Trophoblast cell (in vitro differentiated cells and primary cell): ENCODE data around the gene DPM3.

Experiments used
- DNase-seq, 2 donors: peaks; one replicate each; pipeline ENCODE4 v3.0.0-alpha.2; 2016
- H2AFZ ChIP-seq: 2 replicates; pipeline ENCODE4 v1.6.1; 2013; ENCODE audit warnings: low read length, moderate library complexity, mild to moderate bottlenecking; ENCODE audit not compliant: insufficient read depth, poor library complexity
- H2AK5ac ChIP-seq: 2 replicates; pipeline ENCODE4 v1.6.1; 2013; ENCODE audit warnings: mild to moderate bottlenecking, low read length
- H2BK120ac ChIP-seq: 2 replicates; pipeline ENCODE4 v1.6.1; 2013; ENCODE audit warnings: low read length, mild to moderate bottlenecking, moderate library complexity; ENCODE audit not compliant: insufficient read depth, poor library complexity
- H2BK12ac ChIP-seq: 2 replicates; pipeline ENCODE4 v1.6.1; 2013; ENCODE audit warnings: mild to moderate bottlenecking, low read length, moderate library complexity
- H2BK5ac ChIP-seq: 2 replicates; pipeline ENCODE4 v1.6.1; 2013; ENCODE audit warnings: low read length, low read depth, moderate library complexity, mild to moderate bottlenecking; ENCODE audit not compliant: poor library complexity
- H3K14ac ChIP-seq: 2 replicates; pipeline ENCODE4 v1.6.1; 2013; ENCODE audit warnings: mild to moderate bottlenecking, low read length
- H3K18ac ChIP-seq: 2 replicates; pipeline ENCODE4 v1.6.1; 2013; ENCODE audit warnings: mild to moderate bottlenecking, low read length
- H3K23ac ChIP-seq: 2 replicates; pipeline ENCODE4 v1.6.1; 2013; ENCODE audit warnings: low read length
- H3K27ac ChIP-seq: 2 replicates; pipeline ENCODE4 v1.5.1; 2013; ENCODE audit warnings: low read depth, mild to moderate bottlenecking, inconsistent platforms, low read length, moderate library complexity
- H3K27me3 ChIP-seq: 2 replicates; pipeline ENCODE4 v1.6.1; 2013; ENCODE audit warnings: inconsistent platforms, mild to moderate bottlenecking, low read length, moderate library complexity; ENCODE audit not compliant: insufficient read depth
- H3K36me3 ChIP-seq, 2 experiments: 1 replicate in 1 of 2; 2 replicates in 1 of 2; pipeline ENCODE4 v1.6.1; 2013; ENCODE audit warnings: low read length in 2 of 2, mild to moderate bottlenecking in 2 of 2, moderate library complexity in 1 of 2; ENCODE audit not compliant: insufficient read depth in 2 of 2, control insufficient read depth in 1 of 2
- H3K4ac ChIP-seq: 2 replicates; pipeline ENCODE4 v1.6.1; 2013; ENCODE audit warnings: low read depth, mild to moderate bottlenecking, low read length, moderate library complexity
- H3K4me1 ChIP-seq, 2 experiments: 1 replicate in 1 of 2; 2 replicates in 1 of 2; pipeline ENCODE4 v1.6.1; 2013; ENCODE audit warnings: low read length in 2 of 2, mild to moderate bottlenecking in 2 of 2, moderate library complexity in 1 of 2; ENCODE audit not compliant: insufficient read depth in 2 of 2, control insufficient read depth in 1 of 2
- H3K4me2 ChIP-seq: 2 replicates; pipeline ENCODE4 v1.6.1; 2013; ENCODE audit warnings: inconsistent platforms, mild to moderate bottlenecking, low read length, moderate library complexity
- H3K4me3 ChIP-seq: 2 replicates; pipeline ENCODE4 v1.5.1; 2013; ENCODE audit warnings: mild to moderate bottlenecking, low read depth, low read length, inconsistent platforms
- H3K79me1 ChIP-seq: one replicate; pipeline ENCODE4 v1.6.1; 2013; ENCODE audit warnings: low read length
- H3K79me2 ChIP-seq: 2 replicates; pipeline ENCODE4 v1.6.1; 2013; ENCODE audit warnings: low read length, mild to moderate bottlenecking; ENCODE audit not compliant: control insufficient read depth, insufficient read depth, poor library complexity
- H3K9ac ChIP-seq: 2 replicates; pipeline ENCODE4 v1.6.1; 2013; ENCODE audit warnings: mild to moderate bottlenecking, low read length
- H3K9me3 ChIP-seq: 2 replicates; pipeline ENCODE4 v1.6.1; 2013; ENCODE audit warnings: low read depth, mild to moderate bottlenecking, control low read depth, inconsistent platforms, low read length; ENCODE audit not compliant: insufficient read depth
- H4K12ac ChIP-seq: 2 replicates; pipeline ENCODE4 v1.6.1; 2013; ENCODE audit warnings: low read depth, mild to moderate bottlenecking, low read length, moderate library complexity
- H4K8ac ChIP-seq: 2 replicates; pipeline ENCODE4 v1.6.1; 2013; ENCODE audit warnings: low read depth, mild to moderate bottlenecking, low read length, moderate library complexity
- H4K91ac ChIP-seq: one replicate; pipeline ENCODE4 v1.6.1; 2013; ENCODE audit warnings: low read depth, mild to moderate bottlenecking, low read length, moderate library complexity
- WGBS: extraction: QIAGEN DNeasy Blood & Tissue Kit; methylation state at CpG from one replicate; pipeline ENCODE4 v1.1.7; 2013; ENCODE audit warnings: missing lambda C conversion rate; ENCODE audit not compliant: insufficient read length, insufficient coverage; ENCODE audit errors: extremely low coverage; 5-methylcytosine and 5-hydroxymethylcytosine counted together

Gene DPM3

GRCh38 chr1:155170806-155171205 lies 30.5 kb upstream of the DPM3 start:
- Histone ChIP-seq H3K79me2 (peaks cover 5% of the 10 kb centered on the region), H3K79me1 (peaks cover 5% of the 10 kb centered on the region)
- WGBS: no CpG with 5 or more reads among the region's 7 CpGs

GRCh38 chr1:155170101-155170785 lies 29.9 kb upstream of the DPM3 start:
- Histone ChIP-seq H3K27ac (no peak overlapping the region), H3K4me3 (no peak overlapping the region), H3K79me1 (peaks cover 5% of the 10 kb centered on the region), H3K9ac (no peak overlapping the region), H3K18ac (no peak overlapping the region), H3K79me2 (peaks cover 5% of the 10 kb centered on the region), H2BK5ac (no peak overlapping the region), H2BK12ac (no peak overlapping the region), H3K4ac (no peak overlapping the region), H4K12ac (no peak overlapping the region), H3K27me3 (no peaks in the 10 kb centered on the region), H2BK120ac (no peak overlapping the region), H3K23ac (no peak overlapping the region), H3K14ac (no peak overlapping the region), H3K4me2 (no peak overlapping the region), H2AK5ac (no peak overlapping the region), H4K91ac (no peak overlapping the region), H2AFZ (no peak overlapping the region), H3K9me3 (no peaks in the 10 kb centered on the region), H4K8ac (no peak overlapping the region), H3K36me3 (peaks cover 8 to 14% of the 10 kb centered on the region in 2 experiments), H3K4me1 (peaks cover 7 to 22% of the 10 kb centered on the region in 2 experiments)
- no peak for DNase-seq
- no CpG with 5 or more reads among the region's 2 CpGs for WGBS

More at GRCh38 chr1:155170806-155171205, 30.5 kb upstream of the DPM3 start:
- H3K4me1 ChIP-seq: peaks cover 7 to 22% of the 10 kb centered on the region in 2 experiments
- no peak overlapping the region for H4K91ac ChIP-seq
- no peak overlapping the region for H3K4ac ChIP-seq
- H4K12ac ChIP-seq: no peak overlapping the region
- H3K27me3 ChIP-seq: no peaks in the 10 kb centered on the region
- peaks cover 8 to 14% of the 10 kb centered on the region in 2 experiments for H3K36me3 ChIP-seq
- no peak overlapping the region for H2BK120ac ChIP-seq
- no peak overlapping the region for H3K18ac ChIP-seq
- no peak overlapping the region for H2AK5ac ChIP-seq
- H3K27ac ChIP-seq: no peak overlapping the region
- H2AFZ ChIP-seq: no peak overlapping the region
- no peak overlapping the region for H4K8ac ChIP-seq
- H3K4me3 ChIP-seq: no peak overlapping the region
- no peak overlapping the region for H3K14ac ChIP-seq
- no peak overlapping the region for H3K4me2 ChIP-seq
- no peak overlapping the region for H2BK12ac ChIP-seq
- no peak overlapping the region for H3K9ac ChIP-seq
- no peak overlapping the region for H3K23ac ChIP-seq
- H3K9me3 ChIP-seq: no peaks in the 10 kb centered on the region
- H2BK5ac ChIP-seq: no peak overlapping the region
- DNase-seq: no peak

GRCh38 chr1:155169541-155169940 lies 29.2 kb upstream of the DPM3 start:
- no CpG with 5 or more reads among the region's 5 CpGs for WGBS
- Histone ChIP-seq H4K8ac (no peak overlapping the region), H4K12ac (no peak overlapping the region)

GRCh38 chr1:155168456-155169210 lies 28.3 kb upstream of the DPM3 start:
- Histone ChIP-seq H3K4me3 (no peak overlapping the region), H3K79me1 (peaks cover 5% of the 10 kb centered on the region), H3K14ac (no peak overlapping the region), H2AK5ac (no peak overlapping the region), H3K79me2 (peaks cover 5% of the 10 kb centered on the region), H3K4me1 (peaks cover 5 to 17% of the 10 kb centered on the region in 2 experiments), H3K27ac (no peak overlapping the region), H3K9me3 (no peaks in the 10 kb centered on the region), H3K4ac (no peak overlapping the region), H3K23ac (no peak overlapping the region), H2BK120ac (no peak overlapping the region), H3K27me3 (no peaks in the 10 kb centered on the region), H2BK12ac (no peak overlapping the region), H2BK5ac (no peak overlapping the region), H4K12ac (no peak overlapping the region), H3K36me3 (peaks cover 8 to 14% of the 10 kb centered on the region in 2 experiments), H3K4me2 (no peak overlapping the region), H4K8ac (no peak overlapping the region), H4K91ac (no peak overlapping the region), H3K18ac (no peak overlapping the region), H2AFZ (no peak overlapping the region), H3K9ac (no peak overlapping the region)
- no peak for DNase-seq
- no CpG with 5 or more reads among the region's 10 CpGs for WGBS

More at GRCh38 chr1:155169541-155169940, 29.2 kb upstream of the DPM3 start:
- Histone ChIP-seq H3K14ac (no peak overlapping the region), H3K4me1 (peaks cover 7 to 22% of the 10 kb centered on the region in 2 experiments), H2BK120ac (no peak overlapping the region), H3K79me1 (peaks cover 5% of the 10 kb centered on the region), H2AFZ (no peak overlapping the region), H3K4me3 (no peak overlapping the region), H2BK12ac (no peak overlapping the region), H2AK5ac (no peak overlapping the region), H4K91ac (no peak overlapping the region), H3K36me3 (peaks cover 8 to 14% of the 10 kb centered on the region in 2 experiments), H3K9me3 (no peaks in the 10 kb centered on the region), H3K18ac (no peak overlapping the region), H3K79me2 (peaks cover 5% of the 10 kb centered on the region), H3K4me2 (no peak overlapping the region), H2BK5ac (no peak overlapping the region), H3K27ac (no peak overlapping the region), H3K23ac (no peak overlapping the region), H3K4ac (no peak overlapping the region), H3K9ac (no peak overlapping the region), H3K27me3 (no peaks in the 10 kb centered on the region)
- DNase-seq: no peak
